ENCODE measurements around the gene FADS2. TPM values are rescaled to one million over a fixed set of nuclear protein-coding genes. Genes with fewer than 3 reads are reported as not detected.

The FADS2 gene
- total and polyA plus RNA-seq, 9 of the 15 experiments (the other 6 are each of a cell fraction or from before 2014, with no cell fraction given): 2.9 to 42.8 (median 16.2) TPM

GRCh38 chr11:61841636-61842527, 13.8 kb downstream of the FADS2 start (continued):
- TF ChIP-seq ZBTB9 (CRISPR knock-in tag; IDR thresholded peaks at IDR 0.05): no peak; the same call in 1 of the 2 replicates
- peak; percentile 81 for TF ChIP-seq MTA2 (IDR thresholded peaks at IDR 0.05; ENCODE audit: low read depth)
- no peak for TF ChIP-seq SMARCB1 (IDR thresholded peaks at IDR 0.05; ENCODE audit: insufficient read length, low read depth)
- no peak for TF ChIP-seq SMC3 (conservative IDR thresholded peaks at IDR 0.05; ENCODE audit: insufficient read depth, low read depth, low read length)
- TF ChIP-seq RCOR1 (IDR thresholded peaks at IDR 0.05; ENCODE audit: borderline replicate concordance in 1 of 2, low read depth in 2 of 2, low read length in 2 of 2): peak in 1 of 2 experiments; percentile 85; a peak in 2 of 4 replicates
- TF ChIP-seq MYNN (IDR thresholded peaks at IDR 0.05): 0 out of 2 replicates have a peak, but pooled peaks have one; percentile 90
- TF ChIP-seq MYNN (CRISPR knock-in tag; IDR thresholded peaks at IDR 0.05): no peak
- TF ChIP-seq HNRNPH1 (optimal IDR thresholded peaks at IDR 0.05; ENCODE audit: low read depth, low read length): no peak
- TF ChIP-seq ZNF12 (CRISPR knock-in tag; IDR thresholded peaks at IDR 0.05): no peak
- TF ChIP-seq HLTF (IDR thresholded peaks at IDR 0.05): peak; percentile 89
- TF ChIP-seq HOMEZ (CRISPR knock-in tag; IDR thresholded peaks at IDR 0.05): no peak
- TF ChIP-seq ZNF778 (CRISPR knock-in tag; IDR thresholded peaks at IDR 0.05): no peak
- no peak for TF ChIP-seq LARP7 (IDR thresholded peaks at IDR 0.05)
- TF ChIP-seq, protein P1, sequence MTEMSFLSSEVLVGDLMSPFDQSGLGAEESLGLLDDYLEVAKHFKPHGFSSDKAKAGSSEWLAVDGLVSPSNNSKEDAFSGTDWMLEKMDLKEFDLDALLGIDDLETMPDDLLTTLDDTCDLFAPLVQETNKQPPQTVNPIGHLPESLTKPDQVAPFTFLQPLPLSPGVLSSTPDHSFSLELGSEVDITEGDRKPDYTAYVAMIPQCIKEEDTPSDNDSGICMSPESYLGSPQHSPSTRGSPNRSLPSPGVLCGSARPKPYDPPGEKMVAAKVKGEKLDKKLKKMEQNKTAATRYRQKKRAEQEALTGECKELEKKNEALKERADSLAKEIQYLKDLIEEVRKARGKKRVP (CRISPR knock-in tag; IDR thresholded peaks at IDR 0.05): no peak
- TF ChIP-seq ZNF551 (CRISPR knock-in tag; IDR thresholded peaks at IDR 0.05): no peak
- TF ChIP-seq MCM5 (IDR thresholded peaks at IDR 0.05; ENCODE audit: low read depth): no peak
- TF ChIP-seq SIN3A (IDR thresholded peaks at IDR 0.05; ENCODE audit: borderline replicate concordance in 2 of 2, control insufficient read depth in 1 of 2, low read depth in 2 of 2, low read length in 2 of 2): 0 out of 4 replicates have a peak, but pooled peaks of 1 of the 2 experiments have one; percentile 48
- peak; percentile 39; the same call in 1 of the 2 replicates for TF ChIP-seq MAFK (IDR thresholded peaks at IDR 0.05; ENCODE audit: low read length)
- TF ChIP-seq, protein P2, sequence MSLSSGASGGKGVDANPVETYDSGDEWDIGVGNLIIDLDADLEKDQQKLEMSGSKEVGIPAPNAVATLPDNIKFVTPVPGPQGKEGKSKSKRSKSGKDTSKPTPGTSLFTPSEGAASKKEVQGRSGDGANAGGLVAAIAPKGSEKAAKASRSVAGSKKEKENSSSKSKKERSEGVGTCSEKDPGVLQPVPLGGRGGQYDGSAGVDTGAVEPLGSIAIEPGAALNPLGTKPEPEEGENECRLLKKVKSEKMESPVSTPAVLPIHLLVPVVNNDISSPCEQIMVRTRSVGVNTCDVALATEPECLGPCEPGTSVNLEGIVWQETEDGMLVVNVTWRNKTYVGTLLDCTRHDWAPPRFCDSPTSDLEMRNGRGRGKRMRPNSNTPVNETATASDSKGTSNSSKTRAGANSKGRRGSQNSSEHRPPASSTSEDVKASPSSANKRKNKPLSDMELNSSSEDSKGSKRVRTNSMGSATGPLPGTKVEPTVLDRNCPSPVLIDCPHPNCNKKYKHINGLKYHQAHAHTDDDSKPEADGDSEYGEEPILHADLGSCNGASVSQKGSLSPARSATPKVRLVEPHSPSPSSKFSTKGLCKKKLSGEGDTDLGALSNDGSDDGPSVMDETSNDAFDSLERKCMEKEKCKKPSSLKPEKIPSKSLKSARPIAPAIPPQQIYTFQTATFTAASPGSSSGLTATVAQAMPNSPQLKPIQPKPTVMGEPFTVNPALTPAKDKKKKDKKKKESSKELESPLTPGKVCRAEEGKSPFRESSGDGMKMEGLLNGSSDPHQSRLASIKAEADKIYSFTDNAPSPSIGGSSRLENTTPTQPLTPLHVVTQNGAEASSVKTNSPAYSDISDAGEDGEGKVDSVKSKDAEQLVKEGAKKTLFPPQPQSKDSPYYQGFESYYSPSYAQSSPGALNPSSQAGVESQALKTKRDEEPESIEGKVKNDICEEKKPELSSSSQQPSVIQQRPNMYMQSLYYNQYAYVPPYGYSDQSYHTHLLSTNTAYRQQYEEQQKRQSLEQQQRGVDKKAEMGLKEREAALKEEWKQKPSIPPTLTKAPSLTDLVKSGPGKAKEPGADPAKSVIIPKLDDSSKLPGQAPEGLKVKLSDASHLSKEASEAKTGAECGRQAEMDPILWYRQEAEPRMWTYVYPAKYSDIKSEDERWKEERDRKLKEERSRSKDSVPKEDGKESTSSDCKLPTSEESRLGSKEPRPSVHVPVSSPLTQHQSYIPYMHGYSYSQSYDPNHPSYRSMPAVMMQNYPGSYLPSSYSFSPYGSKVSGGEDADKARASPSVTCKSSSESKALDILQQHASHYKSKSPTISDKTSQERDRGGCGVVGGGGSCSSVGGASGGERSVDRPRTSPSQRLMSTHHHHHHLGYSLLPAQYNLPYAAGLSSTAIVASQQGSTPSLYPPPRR (CRISPR knock-in tag; IDR thresholded peaks at IDR 0.05; ENCODE audit: borderline replicate concordance): no peak
- TF ChIP-seq SIRT6 (IDR thresholded peaks at IDR 0.05; ENCODE audit: low read depth, low read length): no peak
